DOHH2 (cell line): Measurements from ENCODE around the gene SYVN1.

Experiments used
- EZH2phosphoT487 ChIP-seq: fragments of 200-600 bp; sonication (generic); IDR thresholded peaks from 2 replicates; pipeline ENCODE4 v1.6.1; 2017; ENCODE audit warnings: borderline replicate concordance, mild to moderate bottlenecking, antibody characterized with exemption, low read length, moderate library complexity, mixed read lengths
- TF ChIP-seq, protein P1 (sequence below): fragments of 200-600 bp; sonication (generic); IDR thresholded peaks from one replicate; pipeline ENCODE4 v1.5.1; 2014; ENCODE audit warnings: antibody characterized with exemption, mild to moderate bottlenecking, low read depth, low read length; ENCODE audit not compliant: poor library complexity, severe bottlenecking

DNA sequence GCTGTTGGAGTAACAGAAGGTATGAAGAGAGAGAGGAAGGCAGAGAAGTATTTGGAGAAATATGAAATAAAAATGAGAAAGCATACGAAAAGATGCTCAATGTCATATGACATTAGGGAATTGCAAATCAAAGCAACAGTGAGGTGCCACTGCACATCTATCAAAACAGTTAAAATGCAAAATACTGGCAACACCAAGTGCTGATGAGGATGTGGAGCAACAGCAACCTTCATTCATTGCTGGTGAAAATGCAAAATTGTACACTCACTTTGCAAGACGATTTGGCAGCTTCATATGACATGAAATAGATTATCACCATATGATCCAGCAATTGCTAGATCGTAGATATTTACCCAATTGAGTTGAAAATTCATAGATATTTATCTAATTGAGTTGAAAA is 26.3 kb upstream of the SYVN1 start:
- TF ChIP-seq, protein P1, sequence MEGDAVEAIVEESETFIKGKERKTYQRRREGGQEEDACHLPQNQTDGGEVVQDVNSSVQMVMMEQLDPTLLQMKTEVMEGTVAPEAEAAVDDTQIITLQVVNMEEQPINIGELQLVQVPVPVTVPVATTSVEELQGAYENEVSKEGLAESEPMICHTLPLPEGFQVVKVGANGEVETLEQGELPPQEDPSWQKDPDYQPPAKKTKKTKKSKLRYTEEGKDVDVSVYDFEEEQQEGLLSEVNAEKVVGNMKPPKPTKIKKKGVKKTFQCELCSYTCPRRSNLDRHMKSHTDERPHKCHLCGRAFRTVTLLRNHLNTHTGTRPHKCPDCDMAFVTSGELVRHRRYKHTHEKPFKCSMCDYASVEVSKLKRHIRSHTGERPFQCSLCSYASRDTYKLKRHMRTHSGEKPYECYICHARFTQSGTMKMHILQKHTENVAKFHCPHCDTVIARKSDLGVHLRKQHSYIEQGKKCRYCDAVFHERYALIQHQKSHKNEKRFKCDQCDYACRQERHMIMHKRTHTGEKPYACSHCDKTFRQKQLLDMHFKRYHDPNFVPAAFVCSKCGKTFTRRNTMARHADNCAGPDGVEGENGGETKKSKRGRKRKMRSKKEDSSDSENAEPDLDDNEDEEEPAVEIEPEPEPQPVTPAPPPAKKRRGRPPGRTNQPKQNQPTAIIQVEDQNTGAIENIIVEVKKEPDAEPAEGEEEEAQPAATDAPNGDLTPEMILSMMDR = no peak
- TF ChIP-seq EZH2phosphoT487 = no peak
